ENCODE results near the gene MEST. TPM values are rescaled to one million over a fixed set of nuclear protein-coding genes. Genes with fewer than 3 reads are reported as not detected.

The MEST gene
- total and polyA plus RNA-seq, 2 donors (not counting 3 experiments of a cell fraction or from before 2014, with no cell fraction given): 46.7 to 52.6 TPM

- Histone ChIP-seq H3K9ac (replicated peaks; ENCODE audit: extremely low read depth, insufficient read depth, low read length) (no peak overlapping the region), H3K4me3 (replicated peaks in 1 of 3; ENCODE audit: insufficient read depth in 1 of 3, low read depth in 1 of 3, low read length in 3 of 3) (no peak overlapping the region), H4K20me1 (replicated peaks; ENCODE audit: control insufficient read depth, extremely low read depth, insufficient read depth, low read length) (no peaks in the 10 kb centered on the region), H3K36me3 (ENCODE audit: control insufficient read depth in 2 of 2, extremely low read depth in 1 of 2, insufficient read depth in 2 of 2, low read length in 2 of 2) (no peaks in the 10 kb centered on the region), H3K27me3 (ENCODE audit: control insufficient read depth in 2 of 2, insufficient read depth in 2 of 2, low read length in 2 of 2) (peaks cover 4% of the 10 kb centered on the region in 2 experiments), H3K4me1 (ENCODE audit: control insufficient read depth, extremely low read depth, insufficient read depth, low read length) (no peaks in the 10 kb centered on the region), H3K9me1 (replicated peaks; ENCODE audit: control insufficient read depth, extremely low read depth, insufficient read depth, low read length) (no peaks in the 10 kb centered on the region), H3K4me2 (ENCODE audit: insufficient read depth, low read length) (no peak overlapping the region), H2AFZ (ENCODE audit: low read depth, low read length) (no peak overlapping the region), H3K9me3 (replicated peaks; ENCODE audit: control insufficient read depth, insufficient read depth, low read length) (no peaks in the 10 kb centered on the region), H3K79me2 (ENCODE audit: control insufficient read depth, insufficient read depth, low read length) (no peaks in the 10 kb centered on the region), H3K27ac (ENCODE audit: insufficient read depth, low read depth, low read length) (no peak overlapping the region)
- no peak for DNase-seq (ENCODE audit: low read depth, low spot score)
- no TSS peak for BruUV-seq (replicated peaks)
- intact Hi-C loops (cut with micrococcal nuclease) (no loop called here), dilution Hi-C loops (cut with MboI; ENCODE audit: extremely low pct_ligation_motif_present, low sequenced_read_pairs) (no loop called here)
- CTCF ChIA-PET: no interaction called here
- no peak for FAIRE-seq
- POLR2A ChIA-PET: no interaction called here
- TF ChIP-seq JUN (IDR thresholded peaks at IDR 0.05; ENCODE audit: borderline replicate concordance, insufficient read depth, insufficient read length, low read depth) (no peak), MYC (IDR thresholded peaks at IDR 0.05; ENCODE audit: low read depth, low read length) (no peak), FOS (IDR thresholded peaks at IDR 0.05; ENCODE audit: borderline replicate concordance, insufficient read depth, low read length) (no peak), POLR2A (IDR thresholded peaks at IDR 0.05; ENCODE audit: low read depth, low read length) (no peak), MAX (IDR thresholded peaks at IDR 0.05; ENCODE audit: insufficient read depth, insufficient read length) (no peak), POLR2AphosphoS5 (IDR thresholded peaks at IDR 0.05; ENCODE audit: insufficient read depth, low read depth, low read length) (no peak), CTCF (IDR thresholded peaks at IDR 0.05; ENCODE audit: extremely low read depth in 1 of 2, insufficient read depth in 1 of 2, low read depth in 1 of 2, low read length in 2 of 2) (no peak)
Measured at GRCh38 chr7:130478991-130479390, 12.9 kb upstream of the MEST start.
